Limb (tissue), 2 donors: ENCODE results near the gene HYAL4.

Experiments used
- DNase-seq, 2 donors: peaks; one replicate each; pipeline ENCODE4 v3.0.0-alpha.2; 2016; ENCODE audit errors: extremely low spot score in 2 of 2

The HYAL4 gene

DNA sequence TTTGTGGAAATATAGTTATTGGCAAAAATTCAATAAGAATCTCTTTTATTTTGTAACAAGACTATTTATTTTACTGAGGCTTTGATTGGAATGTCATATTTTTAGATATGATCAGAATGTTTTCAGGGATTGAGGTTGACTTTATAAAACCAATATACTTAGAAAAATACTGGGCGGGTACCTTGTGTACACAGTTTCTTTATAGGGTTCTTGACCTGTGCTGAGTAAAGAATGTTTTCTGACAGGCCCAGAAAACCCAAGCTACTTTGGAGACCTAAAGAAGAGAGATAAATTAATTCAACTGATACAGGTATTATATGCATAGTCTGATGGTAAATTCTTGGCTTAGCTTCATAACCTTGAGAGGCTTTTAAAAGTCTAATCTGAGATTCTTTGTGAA, 56.1 kb downstream of the HYAL4 start:
- DNase-seq, result no peak

DNA sequence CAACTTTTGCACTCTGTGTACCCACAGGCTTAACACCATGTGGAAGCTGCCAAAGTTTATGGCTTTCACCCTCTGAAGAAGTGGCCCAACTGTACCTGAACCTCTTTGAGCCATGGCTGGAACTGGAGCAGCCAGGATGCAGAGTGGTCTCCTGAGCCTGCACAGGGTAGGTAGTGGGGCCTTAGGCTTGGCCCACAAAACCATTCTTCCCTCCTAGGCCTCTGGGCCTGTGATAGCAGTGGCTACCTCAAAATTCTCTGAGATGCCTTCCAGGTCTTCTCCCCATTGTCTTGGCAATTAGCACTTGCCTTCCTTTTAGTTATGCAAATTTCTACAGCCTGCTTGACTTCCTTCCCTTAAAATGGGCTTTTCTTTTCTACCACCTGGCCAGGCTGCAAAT, 60.7 kb downstream of the HYAL4 start:
- DNase-seq, result no peak

DNA sequence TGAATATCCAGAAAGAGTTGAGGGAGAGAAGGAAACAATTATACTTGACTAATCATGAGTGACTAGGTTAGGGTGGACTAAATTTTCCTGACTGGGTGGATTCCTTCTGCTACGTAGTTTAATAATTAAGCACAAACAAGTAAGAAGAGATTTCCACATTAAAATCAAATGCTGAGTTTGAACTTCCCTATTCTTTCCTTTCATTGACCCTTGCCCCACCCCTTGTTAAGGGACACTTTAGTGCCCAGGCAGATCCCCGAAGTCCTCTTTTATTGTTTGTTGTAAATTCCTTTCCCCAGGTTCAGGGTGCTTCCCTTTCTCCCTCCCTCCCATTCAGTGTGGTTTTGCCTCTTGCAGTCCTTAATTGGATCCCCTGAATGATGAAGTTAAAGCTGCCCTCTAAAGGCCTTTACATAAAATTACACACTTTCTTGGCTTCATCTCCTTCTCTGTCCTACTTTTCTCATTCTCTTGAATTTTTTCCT, 71.3 kb downstream of the HYAL4 start:
- no peak for DNase-seq

DNA sequence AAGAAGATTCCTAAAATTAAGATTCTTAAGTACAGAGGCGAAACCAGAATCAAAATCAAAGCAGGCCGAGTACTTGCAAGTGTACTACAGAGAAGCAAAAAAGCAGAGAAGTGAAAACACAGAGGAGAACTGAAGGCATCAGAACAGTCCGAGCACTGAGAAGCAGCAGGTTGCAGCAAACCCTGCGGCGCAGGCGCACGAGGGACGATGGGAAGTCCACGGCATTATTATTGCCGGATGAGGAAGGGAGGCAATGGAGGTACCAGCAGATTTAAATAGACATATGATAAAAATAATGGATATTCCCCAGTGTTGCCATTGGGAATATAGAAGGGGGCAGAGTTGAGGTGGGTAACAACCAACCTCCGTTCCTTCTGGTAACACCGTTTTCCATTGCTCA, 72.9 kb downstream of the HYAL4 start:
- no peak for DNase-seq

DNA sequence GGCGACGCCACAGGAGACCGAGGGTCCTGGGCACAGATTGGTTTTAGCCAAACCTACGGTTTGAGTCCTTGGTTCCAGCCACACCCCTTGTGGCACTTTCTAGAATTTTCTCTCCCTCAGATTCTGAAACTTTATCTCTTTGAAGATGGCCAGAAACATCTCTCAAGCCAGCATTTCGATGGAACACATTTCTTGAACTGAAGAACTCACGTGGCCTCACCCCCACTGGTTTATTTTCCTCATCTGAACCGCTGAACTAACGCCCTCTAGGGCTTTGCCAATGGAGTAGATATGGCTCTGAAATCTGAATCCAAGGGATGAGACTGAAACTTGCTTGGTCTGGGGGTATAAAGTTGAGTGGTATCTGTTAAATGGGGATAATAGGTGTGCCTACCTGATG, 73.3 kb downstream of the HYAL4 start:
- no peak for DNase-seq

DNA sequence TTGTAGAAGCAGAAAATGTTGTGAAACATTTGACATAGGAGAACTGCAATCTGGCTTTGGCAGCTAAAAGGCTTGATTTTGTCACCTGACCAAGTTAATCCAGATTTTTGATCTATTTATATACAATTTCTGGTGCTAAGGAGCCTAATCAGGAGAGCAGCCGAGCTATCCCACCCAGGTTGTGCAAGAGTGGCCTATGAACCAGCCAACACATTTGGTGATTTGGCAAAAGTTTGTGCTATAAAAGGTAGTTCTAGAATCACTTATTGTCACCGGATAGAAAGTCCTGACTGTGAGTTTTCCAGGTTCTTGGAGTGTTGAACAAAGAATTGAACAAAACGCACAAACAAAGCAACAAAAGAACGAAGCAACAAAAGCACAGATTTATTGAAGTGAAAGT, 78.6 kb downstream of the HYAL4 start:
- no peak for DNase-seq

DNA sequence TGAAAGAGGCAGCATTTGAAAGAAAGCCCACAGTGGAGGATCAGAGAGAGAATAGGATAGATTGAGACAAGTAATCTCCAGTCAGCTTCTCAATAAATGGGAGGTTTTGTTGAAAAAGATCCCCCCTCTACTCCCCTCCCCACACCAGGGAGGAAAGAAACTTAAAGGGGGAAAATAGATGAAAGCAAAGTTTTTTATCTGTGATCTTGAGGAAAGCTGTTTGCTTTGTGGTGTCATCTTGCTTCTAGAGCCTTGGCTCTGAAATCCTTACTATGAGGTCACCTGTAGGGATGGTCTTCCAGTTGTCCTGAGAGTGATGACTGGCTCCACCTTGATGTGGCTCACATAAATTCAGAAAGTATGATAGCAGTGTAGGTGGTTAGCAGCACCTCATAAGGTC, 80.0 kb downstream of the HYAL4 start, which contains the start of gene SPAM1:
TSS of gene SPAM1 (plus strand) at position 301 of the 400 bp plus-strand sequence. CDS start 28,330 bp downstream, outside the sequence.
- no peak for DNase-seq
